NCI-H187 treated with DMSO at 0.1 percent for 48 hours (cell line): Measurements from ENCODE around the gene ZDHHC14.
"Not testable (repeated sequence)": the region's sequence is repeated elsewhere in the genome, so short reads cannot be mapped to it uniquely, and the experiment has no call there.

Experiments
- DNase-seq: peaks from one replicate; lab custom pipeline; 2025; lab: John Stamatoyannopoulos, UW

Gene ZDHHC14

DNA sequence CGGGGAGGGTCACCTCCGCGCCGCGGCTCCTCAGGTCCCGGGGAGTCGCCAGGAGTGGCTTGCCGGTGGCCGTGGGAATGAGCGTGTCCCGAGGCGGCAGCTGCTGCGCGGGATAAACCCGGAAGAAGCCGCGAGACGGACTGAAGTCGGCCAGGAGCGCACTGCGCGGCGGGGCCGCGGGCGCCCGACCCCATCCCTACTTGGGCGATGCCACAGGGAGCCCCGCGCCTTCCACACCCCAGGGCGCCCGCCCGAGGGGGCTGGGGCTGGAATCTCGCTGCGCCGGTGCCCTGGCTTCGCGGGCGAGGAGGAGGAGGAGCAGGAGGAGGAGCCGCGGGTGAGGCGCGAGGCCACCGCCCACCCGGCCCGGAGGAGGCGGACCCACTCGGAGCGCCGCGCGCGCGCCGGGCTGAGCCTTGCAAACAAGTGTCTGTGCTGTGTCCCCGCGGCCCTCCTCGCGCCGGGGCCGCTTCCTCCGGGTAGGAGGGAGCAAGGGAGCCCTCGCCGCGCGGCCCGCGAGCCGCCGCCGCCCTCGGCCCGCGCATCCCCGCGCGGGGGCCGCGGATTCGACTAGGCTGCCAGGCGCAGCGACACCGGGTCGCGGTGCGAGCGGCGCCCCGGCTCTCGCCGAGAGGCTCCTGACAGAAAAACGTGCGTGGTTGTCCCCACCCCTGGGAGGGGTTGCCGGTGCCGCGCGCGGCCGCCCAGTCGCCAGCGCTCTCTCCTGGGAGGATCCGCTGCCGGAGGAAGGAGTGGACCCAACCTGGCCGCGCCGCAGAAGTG is at the start of gene ZDHHC14:
TSS of gene ZDHHC14 (plus strand) at position 412 of the 783 bp plus-strand sequence.
- no peak for DNase-seq

DNA sequence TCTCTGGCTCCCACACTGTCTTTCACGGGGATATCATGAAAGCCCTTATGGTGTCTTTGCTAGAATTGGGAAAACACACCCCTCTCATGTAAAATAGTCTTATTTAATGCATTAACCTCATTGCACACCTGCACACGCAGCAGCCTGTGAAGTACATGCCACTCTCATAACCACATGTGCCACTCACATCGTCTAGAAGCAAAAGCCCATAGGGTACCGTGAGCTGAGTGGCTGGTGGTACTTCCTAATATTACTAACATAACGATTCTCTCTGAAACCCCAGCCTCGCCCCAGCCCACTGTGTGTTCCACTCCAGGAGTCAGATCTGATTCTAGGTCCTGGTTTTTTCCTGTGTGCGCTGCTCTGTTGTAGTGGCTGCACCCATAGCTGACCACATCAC is 48.2 kb upstream of the ZDHHC14 start:
- no peak for DNase-seq

DNA sequence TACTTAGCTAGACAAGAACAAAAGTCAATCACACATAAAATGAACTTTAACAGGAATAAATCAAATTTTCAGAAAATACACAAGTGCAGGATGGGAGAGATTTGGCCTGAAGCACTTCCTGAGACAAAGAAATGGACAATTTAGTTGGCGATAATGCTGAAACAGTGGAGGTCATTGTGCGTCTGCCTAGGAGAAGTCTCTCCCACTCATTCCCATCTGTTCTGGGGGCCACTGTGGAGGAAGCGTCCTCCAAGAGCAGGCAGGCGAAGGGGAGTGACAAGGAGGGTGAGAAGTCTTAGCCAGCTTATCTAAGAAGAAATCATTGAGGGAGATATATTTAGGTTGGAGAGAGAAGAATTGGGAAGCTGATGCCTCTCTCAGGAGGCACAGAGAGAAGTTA is 47.5 kb upstream of the ZDHHC14 start:
- DNase-seq = no peak

DNA sequence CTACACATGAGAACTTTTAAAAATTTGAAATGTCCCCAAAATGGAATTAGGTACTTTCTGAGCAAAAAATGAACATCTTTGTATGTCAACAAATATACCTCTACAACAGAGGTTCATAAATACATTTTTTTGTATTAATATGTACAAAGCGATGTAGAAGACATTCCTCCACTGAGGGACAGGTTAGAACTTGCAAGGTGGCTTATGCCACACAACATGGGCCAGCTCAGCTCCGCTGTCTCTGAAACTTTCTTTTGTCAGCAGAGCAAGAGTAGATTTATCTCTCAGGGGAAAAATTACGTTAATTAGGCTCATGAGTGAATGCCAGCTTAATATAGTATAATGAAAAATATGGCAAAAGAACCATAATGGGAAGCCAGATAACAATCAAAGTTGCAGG is 47.0 kb upstream of the ZDHHC14 start:
- DNase-seq = no peak

DNA sequence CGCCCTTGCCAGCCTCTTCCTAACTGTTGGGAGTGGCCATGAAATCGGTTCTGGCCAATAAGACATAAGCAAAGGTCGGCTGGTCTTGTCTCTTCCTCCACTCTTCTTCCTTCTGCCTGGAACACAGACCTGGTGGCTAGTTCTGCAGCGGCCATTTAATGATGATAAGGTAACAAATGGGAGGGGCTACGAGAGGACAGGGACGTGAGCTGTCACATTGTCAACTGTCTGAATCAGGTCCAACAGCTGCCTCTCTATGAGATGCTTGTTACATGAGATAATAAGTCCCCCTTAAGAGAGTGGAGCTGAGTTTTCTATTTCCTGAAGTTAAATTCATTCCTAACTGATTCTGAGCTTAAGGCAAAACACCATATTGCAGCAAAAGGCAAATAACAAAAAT is 45.2 kb upstream of the ZDHHC14 start:
- no peak for DNase-seq

DNA sequence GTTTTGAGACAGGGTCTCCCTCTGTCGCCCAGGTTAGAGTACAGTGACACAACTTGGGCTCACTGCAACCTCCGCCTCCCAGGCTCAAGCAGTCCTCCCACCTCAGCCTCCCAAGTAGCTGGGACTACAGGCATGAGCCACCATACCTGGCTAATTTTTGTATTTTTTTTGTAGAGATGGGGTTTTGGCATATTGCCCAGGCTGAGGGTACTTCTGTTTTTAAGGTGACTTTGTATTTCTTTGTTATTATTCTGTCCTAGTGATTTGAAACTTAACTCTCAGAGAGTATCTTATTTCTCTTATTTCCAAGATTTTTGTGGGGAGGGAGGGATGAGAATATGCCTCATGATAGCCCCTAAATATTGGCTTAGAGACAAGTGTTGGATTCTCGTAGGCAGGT is 43.7 kb upstream of the ZDHHC14 start:
- DNase-seq = not testable (repeated sequence)

DNA sequence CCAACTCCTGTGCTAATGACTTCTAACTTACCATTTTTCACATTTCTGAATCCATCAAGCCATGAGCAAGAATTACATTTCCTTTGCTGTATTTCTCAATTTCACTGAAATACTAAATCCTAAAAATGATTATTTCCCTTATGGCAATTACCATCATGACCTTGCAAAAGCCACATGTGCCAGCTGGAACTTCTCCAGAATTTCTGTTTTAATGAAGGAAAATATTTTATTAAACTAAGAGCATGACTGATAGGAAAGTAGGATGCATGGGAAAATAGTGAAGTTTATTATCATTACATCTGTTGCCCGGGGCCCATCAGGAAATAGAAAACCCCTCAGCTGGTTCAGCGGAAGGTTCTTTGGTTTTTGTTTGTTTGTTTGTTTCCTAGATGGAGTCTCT is 43.2 kb upstream of the ZDHHC14 start:
- no peak for DNase-seq

DNA sequence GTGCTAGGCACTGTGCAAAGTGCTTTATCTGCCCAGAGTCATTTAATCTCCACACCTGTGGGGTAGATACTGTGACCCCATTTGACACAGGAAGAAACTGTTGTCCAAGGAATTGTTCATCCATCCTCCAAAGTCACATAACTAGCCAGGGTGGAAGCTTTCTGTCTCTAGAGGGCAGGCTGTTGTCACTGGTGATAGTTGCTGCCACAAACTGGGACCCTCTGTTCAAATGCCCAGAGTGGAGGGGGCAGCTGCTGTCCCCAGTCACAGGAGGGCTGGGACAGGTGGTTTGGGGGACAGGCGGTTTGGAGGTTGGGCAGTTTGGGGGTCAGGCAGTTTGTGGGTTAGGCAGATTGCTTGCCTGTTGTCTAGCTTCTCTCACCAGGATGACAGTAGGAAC is 41.6 kb upstream of the ZDHHC14 start:
- no peak for DNase-seq

DNA sequence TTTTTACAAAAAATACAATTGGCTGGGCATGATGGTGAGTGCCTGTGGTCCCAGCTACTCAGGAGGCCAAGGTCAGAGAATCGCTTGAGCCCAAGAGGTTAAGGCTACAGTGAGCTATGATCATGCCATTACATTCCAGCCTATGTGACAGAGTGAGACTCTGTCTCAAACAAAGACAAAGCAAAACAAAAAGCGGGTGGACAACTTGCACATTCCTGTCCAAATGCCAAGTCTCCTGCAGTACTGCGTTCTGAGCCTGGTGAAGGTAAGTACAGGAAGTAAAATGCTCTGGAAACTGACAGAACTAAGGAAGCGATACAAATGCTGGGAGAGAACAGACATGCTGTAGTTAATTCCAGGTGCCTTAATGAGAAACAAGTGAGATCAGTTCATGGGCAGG is 37.3 kb upstream of the ZDHHC14 start:
- no peak for DNase-seq

DNA sequence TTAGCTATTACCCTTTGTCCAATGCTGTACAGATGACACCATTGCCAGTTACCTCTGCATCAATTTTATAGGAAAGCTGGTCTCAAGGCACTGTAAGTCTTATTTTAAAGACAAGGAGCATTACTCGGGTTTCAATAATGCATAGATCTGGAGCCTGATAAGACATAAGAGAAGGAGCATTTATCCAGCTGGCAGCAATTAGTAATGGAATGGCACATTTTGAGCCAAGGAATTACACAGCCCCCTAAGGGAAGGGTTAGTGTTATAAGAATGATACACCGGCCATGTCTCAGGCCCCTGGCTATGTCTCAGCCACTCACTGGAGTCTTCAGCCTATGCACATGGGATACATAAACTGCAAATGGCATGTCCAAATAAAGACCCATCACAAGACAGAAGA is 34.6 kb upstream of the ZDHHC14 start:
- no peak for DNase-seq

DNA sequence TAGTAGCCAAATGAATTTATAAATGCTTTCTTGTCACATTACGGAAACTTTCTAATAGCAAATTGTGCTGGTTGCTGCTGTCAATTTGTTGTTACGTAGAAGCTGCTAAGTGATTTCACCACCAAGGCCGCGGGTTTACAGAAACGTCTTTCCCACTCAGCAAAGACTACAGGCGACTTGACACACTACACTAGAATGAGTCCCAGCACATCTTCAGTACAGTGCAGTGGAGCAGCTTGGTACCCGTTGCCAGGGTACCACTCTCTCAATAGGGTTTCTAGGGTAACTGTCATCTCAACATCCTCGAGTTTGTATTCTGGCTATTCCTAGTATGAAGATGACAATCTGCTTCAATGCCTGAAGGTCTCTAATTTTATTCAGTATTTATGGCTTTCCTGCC is 22.7 kb upstream of the ZDHHC14 start:
- no peak for DNase-seq

DNA sequence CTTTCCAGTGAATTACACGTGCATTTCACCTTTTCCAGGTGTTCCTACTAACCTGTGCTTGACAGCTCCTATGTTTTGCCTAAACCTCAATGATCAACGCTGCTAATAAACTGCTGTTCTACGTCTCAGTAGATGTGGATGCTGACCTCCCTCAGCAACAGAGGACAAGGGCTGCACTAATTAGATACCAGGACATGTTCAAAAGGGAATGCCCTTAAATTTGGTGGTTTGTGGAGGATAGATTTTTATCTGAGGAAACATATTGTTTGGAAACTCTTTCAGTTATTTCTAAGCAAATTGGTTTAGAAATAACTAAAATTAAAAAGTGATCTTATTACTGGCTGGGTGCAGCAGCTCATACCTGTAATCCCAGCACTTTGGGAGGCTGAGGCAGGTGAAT is 19.1 kb upstream of the ZDHHC14 start:
- DNase-seq = no peak

DNA sequence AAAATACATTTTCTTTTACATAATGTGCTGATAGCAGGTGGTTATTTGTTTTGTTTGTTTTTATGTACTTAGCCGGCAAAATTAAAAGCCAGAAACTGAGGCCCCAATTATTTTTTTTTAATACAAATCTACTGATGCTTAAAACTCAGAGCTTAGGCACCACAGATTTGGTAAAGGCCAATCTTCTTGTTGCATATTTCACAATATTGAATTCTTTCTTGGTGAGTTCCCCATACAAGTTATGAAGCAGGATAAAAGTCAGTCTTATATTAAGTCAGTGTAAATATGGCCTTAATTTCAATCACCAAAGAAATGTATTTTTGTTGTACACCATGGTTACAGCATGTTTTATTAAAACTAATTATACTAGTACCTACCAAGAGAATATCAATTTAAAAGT is 16.3 kb upstream of the ZDHHC14 start:
- no peak for DNase-seq

DNA sequence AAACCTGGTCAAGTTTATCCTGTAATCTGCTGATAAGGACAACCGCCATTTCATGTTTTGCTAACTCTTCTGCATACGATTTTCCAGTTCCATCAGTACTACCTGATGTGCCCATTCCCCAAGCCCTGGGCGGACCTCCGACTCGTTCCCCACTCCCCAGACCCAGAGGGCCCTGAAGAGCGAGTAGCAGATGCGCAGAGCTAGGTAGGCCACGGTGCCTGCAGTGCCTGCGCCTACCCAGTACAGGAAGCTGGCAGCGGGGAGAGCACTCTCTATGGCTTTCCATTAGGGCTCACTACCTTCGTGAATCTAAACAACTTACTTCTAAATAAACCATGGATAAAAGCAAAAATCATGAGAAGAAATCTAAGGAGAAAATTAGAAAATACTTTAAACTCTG is 14.3 kb upstream of the ZDHHC14 start:
- no peak for DNase-seq

DNA sequence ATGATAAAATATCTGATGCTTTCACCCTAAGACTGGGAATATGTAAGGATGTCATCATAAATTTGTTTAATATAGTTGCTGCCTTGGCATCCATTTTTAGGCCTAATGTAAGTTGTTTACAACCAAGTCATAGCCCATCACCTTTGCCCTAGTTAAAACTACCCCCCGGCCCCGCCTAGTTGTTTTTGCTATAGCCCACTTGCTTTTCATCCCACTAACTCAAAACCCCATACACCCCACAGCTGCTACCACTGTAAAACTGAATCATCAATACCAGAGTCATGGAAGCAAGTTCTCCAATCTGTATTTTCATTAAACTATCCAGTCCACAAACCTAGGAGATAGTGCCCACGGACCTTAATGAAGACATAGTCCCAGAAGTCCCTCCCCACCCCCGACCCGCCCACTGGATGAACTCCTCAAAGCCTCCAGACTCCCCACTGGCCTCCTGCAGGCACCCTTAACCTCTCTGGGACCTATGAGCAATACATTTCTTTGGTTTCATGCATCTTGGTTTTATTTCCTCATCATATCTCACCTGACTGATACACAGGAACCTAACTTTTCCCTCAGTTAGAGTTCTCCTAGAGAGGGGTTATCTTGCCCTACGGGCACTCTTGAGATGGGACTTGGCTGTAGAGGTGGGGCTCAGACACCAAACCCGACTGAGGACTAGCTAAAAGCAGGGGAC is 12.5 kb upstream of the ZDHHC14 start:
- no peak for DNase-seq

DNA sequence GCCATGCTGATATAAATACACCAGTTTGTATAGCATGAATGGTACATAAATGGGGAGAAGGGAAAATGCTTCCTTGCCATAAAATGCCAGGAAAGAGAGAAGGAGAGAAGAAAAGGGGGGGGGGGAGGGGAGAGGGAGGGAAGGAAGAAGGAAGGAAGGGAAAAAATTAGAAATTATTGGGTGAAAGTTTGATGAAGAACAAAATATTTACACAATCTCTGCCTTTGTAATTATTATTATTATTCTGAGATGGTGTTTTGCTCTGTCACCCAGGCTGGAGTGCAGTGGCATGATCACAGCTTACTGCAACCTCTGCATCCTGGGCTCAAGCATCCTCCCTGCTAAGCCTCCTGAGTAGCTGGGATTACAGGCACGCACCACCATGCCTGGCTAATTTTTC is 10.2 kb upstream of the ZDHHC14 start:
- no peak for DNase-seq

DNA sequence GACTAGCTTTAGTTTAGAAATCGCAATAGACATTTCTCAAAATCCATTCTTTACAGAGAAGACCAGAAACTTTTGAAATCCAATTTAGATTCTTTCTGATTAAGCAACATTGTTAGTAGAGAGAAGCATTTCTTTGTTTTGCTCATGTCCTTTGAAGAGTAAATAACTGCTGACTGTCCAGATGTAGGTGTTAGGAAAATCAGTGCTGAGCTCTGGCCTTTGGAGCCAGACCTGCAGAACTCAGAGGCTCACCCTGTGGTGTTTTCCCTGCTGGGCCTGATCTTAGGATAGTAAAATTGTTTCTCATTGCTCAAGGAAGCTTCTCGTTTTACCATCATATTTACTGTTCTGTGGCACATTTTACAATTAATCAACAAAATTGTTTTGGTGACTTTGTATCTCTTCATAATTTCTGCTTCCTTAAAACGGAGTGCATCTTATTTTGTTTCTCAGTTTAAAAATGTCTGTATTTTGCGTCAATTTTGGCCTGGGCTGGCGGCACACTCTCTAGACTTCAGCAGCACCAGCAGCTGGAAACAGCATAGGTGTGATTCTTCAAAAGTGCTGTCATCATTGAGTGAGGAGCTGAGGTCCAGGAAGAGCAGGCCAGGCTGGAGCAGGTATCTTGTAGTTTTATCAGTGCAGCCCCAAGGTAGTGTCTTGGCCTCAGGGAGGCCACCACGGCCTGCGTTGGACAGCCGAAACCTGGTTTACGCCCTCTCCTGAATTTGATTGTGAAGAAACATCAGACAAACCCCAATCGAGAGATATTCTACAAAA is 8.3 kb upstream of the ZDHHC14 start:
- DNase-seq = no peak

DNA sequence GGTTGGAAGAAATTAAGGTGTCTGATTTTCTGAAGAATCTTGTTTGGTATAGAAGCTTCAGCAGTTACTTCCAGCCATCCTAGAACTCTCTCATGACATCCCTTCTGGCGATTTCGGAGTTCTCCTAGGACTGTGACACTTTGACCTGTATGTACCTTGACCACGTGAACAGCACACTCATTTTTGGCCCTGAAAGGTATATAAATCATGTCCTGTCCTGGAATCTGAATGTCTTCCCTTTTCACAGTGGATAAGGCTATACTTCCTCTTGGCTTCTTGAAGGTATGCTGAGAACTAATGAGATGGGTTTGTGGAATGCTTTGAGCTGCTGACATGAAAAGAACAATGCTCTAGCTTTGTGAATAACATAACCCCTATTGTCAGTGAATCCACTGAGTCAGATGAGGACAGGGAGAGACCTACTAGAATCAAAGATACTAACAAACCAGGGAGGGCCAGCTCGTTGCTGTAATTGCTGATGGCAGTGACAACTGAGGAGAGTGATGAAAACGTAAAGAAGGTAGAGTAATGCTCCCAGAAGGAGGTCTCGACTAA is 6.0 kb upstream of the ZDHHC14 start:
- DNase-seq = no peak

DNA sequence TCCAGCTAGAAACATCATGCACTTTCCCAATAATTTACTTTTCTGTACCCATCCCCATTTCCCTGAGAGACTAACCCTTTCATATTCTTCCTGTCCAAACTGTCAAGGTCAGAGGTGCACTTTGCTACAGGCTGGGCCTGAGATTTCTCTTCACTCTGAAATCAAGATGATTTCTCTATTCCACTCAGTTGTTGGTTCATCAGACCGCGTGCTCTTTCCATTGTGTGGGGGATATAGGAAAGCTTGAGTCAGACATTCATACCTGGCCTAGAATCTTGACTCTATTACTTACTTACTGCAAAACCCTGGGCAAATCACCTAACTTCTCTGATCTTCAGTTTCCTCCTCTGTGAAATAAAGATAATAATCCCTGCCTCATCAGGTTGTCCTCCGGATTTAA is 4.7 kb upstream of the ZDHHC14 start:
- no peak for DNase-seq

DNA sequence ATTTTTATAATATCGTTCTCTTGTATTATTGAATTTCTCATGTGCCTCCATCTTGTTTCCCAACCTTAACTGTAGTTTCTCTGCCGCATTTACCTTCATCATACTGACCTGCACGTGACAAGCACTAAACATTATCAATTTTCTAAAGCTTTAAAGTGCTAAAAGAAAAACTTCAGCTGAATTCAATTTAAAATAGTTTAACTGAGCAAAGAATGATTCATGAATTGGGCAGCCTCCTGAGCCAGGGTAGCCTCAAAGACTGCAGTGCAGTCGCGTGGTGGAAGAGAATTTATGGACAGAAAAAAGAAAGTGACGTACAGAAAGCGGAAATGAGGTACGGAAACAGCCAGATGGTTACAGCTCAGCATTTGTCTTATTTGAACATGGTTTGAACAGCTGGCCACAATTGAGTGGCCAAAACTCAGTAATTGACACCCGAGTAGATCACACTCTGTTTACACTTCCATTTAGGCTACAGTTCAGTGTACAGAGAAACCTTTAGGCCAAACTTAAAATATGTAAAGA is 4.2 kb upstream of the ZDHHC14 start:
- no peak for DNase-seq

DNA sequence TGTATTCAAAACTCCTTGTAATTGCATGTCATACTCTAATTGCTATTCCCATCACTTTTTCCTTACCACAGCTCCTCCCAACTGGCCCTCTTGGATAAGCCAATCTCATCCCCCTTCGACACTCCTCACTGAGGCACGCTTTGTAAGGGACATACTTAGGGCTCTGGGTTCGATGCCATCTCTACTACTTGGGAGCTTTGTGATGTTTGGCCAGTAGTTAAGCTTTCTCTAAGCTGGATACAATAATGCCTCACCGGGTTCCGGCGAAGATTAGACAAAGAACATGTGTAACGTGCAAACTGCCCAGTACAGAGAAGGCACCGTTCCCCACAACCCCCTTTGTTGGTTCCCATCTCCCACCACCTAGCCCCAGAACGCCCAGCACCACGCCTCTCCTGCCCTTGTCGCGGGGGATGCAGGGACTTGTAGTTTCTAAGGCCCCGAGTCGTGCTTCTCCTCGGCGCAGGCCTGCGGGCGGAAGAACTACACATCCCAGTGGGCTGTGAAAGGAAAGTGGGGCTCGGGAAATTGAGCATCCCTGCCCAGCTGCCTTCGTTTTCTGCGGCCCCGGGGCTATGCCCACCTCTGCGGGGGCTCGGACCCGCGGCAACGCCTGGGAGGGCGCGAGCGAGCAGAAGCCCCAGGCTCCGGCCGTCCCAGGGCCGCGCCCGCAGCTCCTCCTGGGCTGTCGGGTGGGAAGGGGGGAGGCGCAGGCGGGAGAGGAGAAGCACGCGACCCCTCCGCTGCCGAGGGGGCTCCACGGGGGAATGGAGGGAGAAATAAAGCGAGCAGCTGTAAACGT is 1.1 kb upstream of the ZDHHC14 start:
- DNase-seq = peak; percentile 68

DNA sequence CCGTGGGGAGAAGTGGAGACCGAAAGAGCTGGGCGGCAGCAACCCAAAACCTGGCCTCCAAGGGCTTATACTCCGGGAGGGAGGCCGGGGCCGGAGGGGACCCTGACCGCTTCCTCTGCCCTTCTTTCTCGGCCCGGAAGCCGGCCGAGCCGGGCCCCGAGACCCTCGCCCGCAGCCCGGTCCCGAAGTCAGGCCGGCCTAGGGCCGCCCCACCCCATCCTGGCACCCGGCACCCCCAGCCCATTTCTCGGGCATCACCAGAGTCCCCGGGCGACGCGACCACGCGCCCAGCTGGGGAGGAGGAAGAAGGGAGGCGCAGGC is 572 bp upstream of the ZDHHC14 start:
- no peak for DNase-seq
